MM.1S (cell line): ENCODE data around the gene TRIP6.

Experiments used
- CTCF ChIP-seq: fragments of 300-600 bp; sonication (generic); IDR thresholded peaks from 2 replicates; pipeline ENCODE4 v1.5.1; 2016; ENCODE audit warnings: antibody characterized with exemption, low read length, mixed read lengths
- EZH2 ChIP-seq: fragments of 300-600 bp; sonication (generic); optimal IDR thresholded peaks from 2 replicates; pipeline ENCODE3; 2017; ENCODE audit warnings: low read depth, mild to moderate bottlenecking, antibody characterized with exemption, low read length, mixed read lengths
- EZH2phosphoT487 ChIP-seq: fragments of 300-600 bp; sonication (generic); IDR thresholded peaks from 2 replicates; pipeline ENCODE4 v1.6.1; 2018; ENCODE audit warnings: antibody characterized with exemption, low read length

DNA sequence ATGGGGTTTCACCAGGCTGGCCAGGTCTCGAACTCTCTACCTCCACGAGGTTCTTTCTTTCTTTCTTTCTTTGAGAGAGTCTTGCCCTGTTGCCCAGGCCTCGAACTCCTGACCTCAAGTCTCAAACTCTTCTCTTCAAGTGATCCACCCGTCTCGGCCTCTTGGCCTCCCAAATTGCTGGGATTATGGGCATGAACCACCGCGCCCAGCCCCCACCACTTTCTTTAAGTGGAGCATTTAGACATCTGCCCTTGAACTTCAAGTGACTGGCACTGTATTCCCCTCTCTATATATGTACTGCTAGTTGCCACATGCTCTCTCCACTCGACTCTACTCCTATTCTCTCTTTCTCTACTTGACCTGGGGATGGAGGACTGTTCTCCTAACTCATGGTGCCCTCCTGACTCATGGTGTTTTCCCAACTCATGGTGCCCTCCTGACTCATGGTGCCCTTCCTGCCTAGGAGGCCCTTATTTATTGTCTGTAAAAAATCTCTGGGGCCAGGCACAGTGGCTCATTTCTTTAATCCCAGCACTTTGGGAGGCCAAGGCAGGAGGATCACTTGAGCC lies 47.8 kb downstream of the TRIP6 start:
- no peak for TF ChIP-seq CTCF
- no peak for TF ChIP-seq EZH2phosphoT487
- TF ChIP-seq EZH2, result no peak
